DOHH2 (cell line): Measurements from ENCODE around the gene RNASE1.
"Not testable (repeated sequence)": the region's sequence is repeated elsewhere in the genome, so short reads cannot be mapped to it uniquely, and the experiment has no call there.

ENCODE experiments used
- CTCF ChIP-seq: fragments of 200-600 bp; sonication (generic); IDR thresholded peaks from one replicate; pipeline ENCODE4 v1.5.1; 2014; ENCODE audit warnings: antibody characterized with exemption, mild to moderate bottlenecking, low read depth, low read length; ENCODE audit not compliant: poor library complexity, severe bottlenecking
- EZH2phosphoT487 ChIP-seq: fragments of 200-600 bp; sonication (generic); IDR thresholded peaks from 2 replicates; pipeline ENCODE4 v1.6.1; 2017; ENCODE audit warnings: borderline replicate concordance, mild to moderate bottlenecking, antibody characterized with exemption, low read length, moderate library complexity, mixed read lengths

DNA sequence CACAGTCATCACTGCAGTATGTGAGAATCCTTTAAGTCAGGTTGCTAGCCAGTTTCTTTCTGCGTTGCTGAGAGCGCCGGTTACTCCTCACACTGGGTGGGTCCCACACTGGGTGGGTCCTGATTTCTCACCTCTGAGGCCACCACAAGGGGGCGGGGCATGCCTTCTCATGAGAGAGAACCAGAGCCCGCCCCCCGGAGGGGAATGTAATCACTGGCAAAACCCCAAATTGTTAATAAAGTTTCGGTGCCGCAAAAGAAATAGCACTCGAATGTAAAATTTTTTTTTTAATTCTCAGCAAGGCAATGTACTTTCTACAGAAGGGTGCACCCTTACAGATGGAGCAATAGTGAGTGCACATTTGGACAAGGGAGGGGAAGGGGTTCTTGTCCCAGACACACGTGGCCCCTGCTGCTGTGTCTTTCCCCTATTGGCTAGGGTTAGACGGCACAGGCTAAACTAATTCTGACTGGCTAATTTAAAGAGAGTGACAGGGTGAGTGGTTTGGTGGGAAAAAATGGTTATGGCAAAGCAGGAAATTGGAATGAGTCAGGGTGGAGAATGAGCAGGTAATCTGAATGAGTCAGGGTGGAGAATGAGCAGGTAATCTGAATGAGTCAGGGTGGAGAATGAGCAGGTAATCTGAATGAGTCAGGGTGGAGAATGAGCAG lies 25.5 kb upstream of the RNASE1 start:
- TF ChIP-seq CTCF, result peak; percentile 33
- TF ChIP-seq EZH2phosphoT487, result not testable (repeated sequence)
